ENCODE measurements around the gene TMEM132C.

Gene TMEM132C

DNA sequence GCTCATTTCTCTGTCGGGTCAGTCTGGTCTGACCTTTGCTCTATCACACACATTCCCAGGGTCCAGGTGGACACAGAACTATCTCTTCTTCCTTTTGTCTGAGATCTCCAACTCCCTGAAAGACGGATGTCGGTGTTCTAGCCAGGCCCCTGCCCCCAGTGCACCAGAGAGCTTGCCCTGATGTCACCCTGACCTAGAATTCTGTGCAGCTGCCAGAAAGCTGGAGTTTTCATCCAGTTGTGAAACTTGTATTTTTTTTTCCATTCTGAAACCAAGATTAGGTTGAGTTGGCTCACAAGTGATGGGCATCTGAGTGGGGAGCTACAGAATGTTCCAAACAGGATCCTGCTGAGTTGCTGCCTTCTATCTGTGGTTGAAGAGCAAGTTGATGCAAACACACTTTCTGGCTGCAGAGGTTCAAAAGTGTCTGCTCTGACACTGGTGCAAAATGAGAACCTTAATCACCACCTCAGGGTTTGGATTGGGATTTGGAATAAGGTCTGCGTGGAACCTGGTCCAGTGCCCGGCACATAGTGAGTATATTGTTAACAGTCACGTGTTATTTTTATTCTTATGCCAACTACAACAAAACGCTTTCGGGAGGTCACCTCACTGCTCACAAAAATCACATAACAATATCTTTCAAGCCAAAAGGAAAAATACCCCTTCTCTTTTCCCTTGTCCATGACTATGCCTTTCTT, 345.3 kb downstream of the TMEM132C start:
- no peak for DNase-seq (ENCODE audit: low read depth)

- DNase-seq (ENCODE audit: low read depth) = no peak
Observed at GRCh38 chr12:128613837-128614590, 347.0 kb downstream of the TMEM132C start.

DNA sequence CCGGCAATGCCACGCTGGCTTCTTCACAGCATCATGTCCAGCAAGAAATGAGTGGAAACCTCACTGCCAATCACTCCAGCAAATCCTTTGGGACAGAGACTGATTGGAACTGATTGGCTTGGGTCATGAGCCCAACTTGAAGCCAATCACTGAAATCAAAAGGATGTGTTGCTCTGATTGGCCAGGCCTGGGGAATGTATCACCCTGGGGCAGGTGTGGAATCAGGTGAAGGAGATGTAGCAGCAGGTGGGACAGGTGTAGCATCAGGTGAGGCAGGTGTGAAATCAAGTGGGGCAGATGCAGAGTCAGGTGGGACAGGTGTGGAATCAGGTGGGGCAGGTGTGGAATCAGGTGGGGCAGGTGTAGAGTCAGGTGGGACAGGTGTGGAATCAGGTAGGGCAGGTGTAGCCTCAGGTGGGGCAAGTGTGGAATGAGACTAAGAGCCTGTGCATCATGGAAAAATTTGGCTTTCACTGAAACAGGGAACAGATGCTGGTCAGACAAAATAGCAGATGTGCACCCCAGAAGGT, 350.4 kb downstream of the TMEM132C start:
- DNase-seq (ENCODE audit: low read depth) = no peak

DNA sequence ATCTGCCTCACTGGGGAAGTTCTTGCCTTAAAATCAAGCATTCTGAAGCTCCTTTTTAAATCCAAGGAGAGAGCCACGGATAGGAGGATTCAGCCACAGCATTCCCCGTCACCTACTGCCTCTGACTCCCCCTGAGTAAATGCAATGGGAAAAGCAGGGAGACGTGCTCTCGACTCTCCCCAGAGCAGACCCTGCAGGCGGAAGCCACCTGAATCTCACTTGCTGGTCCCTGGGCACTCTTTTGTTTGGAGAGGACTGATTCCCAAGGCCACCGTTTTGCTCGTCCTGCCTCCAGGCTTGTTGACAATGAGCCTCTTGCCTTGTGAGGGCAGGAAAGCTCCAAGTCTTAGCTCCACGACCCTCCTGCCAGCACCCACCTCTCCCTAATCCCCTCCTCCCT, 352.3 kb downstream of the TMEM132C start:
- no peak for DNase-seq (ENCODE audit: low read depth)

GRCh38 chr12:128621304-128621703, 354.3 kb downstream of the TMEM132C start:
- no peak for DNase-seq (ENCODE audit: low read depth)

- DNase-seq (ENCODE audit: low read depth) = no peak
Observed at GRCh38 chr12:128623748-128624147, 356.8 kb downstream of the TMEM132C start.

- DNase-seq (ENCODE audit: low read depth) = no peak
Observed at GRCh38 chr12:128626808-128627320, 359.9 kb downstream of the TMEM132C start.

DNA sequence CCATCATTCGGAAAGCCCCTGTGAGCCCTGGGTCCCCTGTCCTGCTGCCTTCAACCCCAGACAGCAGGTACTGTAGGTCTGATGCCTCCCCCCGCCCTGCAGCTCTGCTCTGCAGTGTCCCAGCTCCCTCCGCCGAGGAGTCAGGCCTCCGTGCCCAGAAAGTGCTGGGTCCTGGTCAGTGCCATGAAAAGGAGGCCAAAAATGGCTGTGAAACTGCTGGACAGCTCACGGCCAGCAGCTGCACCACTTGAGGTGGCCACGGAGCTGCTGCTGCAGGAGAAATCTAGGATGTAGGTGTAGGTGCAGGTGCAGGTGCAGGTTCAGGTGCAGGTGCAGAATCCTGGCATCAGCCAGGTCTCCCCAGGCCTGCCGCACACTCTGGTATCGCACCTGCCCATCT, 360.7 kb downstream of the TMEM132C start:
- DNase-seq (ENCODE audit: low read depth) = no peak

DNA sequence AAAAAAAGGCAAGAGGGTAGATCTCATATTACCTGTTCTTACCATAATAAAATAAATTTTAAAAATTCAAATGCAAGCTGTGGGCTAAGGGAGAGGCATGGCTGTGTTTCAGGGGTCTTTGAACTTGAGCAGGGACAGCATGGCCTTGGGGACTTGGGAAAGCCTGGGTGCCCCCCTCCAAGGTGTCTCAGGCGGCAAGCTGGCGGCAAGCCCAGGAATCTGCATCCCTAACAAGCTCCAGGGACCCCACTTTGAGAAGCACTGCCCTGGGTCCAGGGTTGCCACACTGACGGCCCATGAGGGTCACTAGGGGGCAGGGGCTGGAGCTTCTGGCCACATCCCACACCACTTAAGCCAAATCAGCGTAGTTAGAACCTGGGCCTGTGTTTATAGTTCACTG, 363.0 kb downstream of the TMEM132C start:
- DNase-seq (ENCODE audit: low read depth) = no peak

DNA sequence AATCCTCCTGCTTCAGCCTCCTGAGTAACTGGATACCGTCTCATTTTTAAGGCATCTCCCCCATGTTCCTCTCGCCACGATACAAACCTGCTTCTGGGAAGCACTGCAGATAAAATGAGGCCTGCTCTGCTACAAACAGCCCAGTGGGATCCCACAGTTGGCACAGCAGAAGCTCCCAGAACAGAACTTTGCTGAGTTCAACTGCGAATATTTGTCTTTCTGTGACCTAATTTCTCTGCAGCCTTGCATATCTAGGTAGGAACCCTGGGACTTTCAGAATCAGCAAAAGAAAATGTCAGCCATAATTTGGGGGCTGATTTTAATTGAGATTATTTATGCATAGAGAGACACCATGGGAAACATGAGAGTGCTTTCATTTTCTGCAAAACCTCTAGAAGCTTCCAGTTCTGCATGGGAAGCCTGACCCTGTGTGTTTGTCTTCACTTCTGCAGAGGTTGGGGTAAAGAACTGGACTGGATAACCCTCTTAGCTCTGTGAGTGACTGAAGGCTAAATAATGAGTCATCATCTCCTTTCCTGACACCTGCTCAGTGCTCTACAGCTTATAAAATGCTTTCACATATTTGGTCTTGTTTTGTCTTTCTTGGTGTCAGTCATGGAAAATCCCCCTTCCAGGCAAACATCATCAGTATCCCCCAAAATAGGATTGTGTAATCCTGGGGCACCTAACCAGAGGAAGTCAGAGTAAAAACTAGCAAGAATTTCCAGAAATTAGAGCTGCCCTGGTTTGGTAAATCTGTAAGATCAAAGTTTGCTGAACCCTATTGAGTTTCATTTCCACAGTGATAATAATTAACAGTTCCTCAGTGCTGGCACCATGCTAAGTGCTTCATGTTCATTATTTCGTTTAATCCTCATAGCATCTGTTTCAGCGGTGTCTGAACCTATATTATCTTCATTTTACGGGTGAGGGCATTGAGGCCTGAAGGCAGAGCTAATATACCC, 371.0 kb downstream of the TMEM132C start:
- DNase-seq (ENCODE audit: low read depth) = no peak

DNA sequence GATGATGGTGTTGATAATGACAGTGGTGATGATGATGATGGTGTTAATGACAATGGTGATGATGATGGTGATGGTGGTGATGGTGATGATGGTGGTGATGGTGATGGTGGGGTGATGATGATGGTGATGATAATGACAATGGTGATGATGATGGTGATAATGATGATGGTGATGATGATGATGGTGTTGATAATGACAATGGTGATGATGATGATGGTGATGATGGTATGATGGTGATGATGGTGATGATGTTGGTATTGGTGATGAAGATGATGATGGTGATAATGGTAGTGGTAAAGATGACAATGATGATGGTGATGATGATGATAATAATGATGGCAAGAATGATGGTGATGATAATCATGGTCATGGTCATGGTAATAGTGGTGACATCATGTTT, 372.1 kb downstream of the TMEM132C start:
- no peak for DNase-seq (ENCODE audit: low read depth)

DNA sequence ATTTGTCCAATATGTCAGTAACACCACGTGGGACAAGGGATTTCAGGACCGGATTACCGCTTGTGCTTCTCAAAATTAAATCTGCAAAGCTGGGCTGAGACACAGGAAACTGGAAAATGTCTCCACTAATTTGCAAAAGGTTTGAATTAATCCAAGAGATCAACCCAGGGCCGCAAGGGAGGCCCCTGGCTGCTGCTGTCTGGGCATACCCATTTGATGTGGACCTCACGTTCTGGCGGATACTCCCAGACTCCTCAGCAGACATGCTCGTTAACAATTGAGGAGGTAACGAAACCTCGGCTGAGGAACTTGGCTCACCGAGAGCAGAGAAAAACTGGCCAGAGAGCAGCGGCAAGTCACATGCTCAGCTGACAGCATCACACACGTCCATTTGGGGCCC, 376.2 kb downstream of the TMEM132C start:
- DNase-seq (ENCODE audit: low read depth) = no peak

DNA sequence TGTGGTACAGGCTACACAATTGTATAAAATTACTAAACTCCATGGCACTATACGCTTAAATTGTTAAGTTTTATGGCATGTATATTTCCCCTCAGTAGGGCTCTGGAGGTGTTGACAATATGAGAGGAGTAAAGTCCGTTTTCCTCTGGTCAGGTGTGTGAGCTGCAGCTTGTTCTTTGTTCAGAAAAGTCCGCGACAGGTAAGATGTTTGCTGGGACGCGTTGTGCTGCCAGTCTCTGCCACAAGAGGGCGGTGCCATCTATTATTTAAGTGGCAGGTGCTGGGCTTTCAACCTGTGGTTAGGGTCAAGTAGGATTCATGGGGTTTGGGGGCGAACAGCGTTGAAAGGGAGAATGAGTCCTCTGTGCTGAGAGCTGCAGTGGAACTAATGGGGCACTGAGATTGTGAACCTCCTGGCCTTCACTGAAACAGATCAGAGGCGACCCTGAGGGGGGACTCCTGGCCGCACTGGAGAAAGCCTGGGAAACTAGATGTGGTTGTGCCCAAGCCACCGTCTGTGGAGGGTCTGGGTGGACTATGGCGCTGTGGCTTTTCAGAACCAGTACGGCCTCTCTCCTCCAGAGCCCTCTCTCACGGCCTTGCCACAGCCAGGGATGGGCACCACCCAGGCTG, 377.8 kb downstream of the TMEM132C start:
- no peak for DNase-seq (ENCODE audit: low read depth)

- no peak for DNase-seq (ENCODE audit: low read depth)
Observed at GRCh38 chr12:128649902-128650301, 382.9 kb downstream of the TMEM132C start.

DNA sequence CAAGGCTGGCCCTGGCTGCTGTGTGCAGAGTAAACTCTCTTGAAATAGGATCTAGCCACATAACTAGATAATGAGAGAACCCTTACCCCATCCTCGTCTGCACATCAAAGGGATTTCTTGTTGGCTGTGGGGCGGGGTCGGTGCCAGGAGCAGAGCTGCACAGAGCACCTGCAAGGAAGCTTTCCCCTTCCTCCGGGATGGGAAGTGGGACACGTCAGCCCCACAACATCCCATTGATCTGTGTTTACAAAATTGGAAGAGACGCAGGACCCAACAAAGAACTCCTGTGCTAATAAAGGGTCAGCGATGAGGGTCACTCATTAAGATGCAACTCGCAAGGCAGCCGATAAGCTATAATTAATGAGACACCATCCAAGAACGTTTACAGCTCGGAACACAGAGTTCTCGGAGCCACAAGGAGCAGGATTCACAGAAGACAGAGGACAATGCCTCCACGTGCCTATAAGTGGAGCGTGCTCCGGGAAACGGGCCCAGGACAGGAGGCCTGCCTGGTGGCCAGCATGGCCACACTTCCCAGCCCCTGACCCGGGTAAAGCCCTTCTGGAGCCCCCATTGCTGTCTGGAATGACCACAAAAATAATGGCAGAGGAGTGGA, 385.3 kb downstream of the TMEM132C start:
- no peak for DNase-seq (ENCODE audit: low read depth)

DNA sequence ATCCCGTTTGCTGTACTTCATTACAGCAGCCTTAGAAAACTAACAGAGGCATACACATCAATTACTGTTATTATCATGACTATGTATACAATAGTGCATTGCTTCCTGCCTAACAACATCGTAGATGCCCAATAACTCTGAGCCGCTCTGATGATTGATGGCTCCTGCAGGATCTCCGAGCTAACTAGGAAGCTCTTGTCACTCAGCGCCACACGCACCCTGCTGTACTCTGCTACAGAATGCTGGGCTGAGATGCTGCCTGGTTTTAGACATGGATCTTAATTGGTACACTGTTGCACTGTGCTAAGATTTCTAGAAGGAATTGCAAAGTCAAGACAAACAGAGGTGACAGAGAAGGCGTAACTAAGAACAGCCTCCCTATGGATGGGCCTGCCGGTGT, 387.5 kb downstream of the TMEM132C start:
- no peak for DNase-seq (ENCODE audit: low read depth)

GRCh38 chr12:128657378-128657777, 390.4 kb downstream of the TMEM132C start:
- DNase-seq (ENCODE audit: low read depth) = no peak

GRCh38 chr12:128660532-128661225, 393.7 kb downstream of the TMEM132C start:
- no peak for DNase-seq (ENCODE audit: low read depth)

DNA sequence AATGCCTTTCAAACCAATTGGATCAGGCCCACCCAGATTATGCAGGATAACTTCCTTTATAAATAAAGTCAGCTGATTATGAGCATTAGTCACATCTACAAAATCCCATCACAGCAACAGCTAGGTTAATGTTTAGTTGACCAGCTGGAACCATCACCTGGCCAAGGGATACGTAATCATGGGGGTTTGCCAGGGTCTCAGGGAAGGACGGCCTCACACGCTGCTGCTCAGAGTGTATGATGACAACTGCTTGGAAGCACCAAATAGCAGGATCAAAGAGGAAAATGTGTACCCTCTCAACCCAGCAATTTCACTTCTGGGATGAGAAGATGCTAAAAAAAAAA, 394.2 kb downstream of the TMEM132C start:
- no peak for DNase-seq (ENCODE audit: low read depth)

GRCh38 chr12:128662101-128662500, 395.1 kb downstream of the TMEM132C start:
- no peak for DNase-seq (ENCODE audit: low read depth)

GRCh38 chr12:128664501-128664900, 397.5 kb downstream of the TMEM132C start:
- DNase-seq (ENCODE audit: low read depth) = no peak

Measured in activated T-helper 9 cell treated with anti-CD3 and anti-CD28 coated beads, Interleukin-2, amount 50 U/mL, for 16 hours (primary cell).